Measurements from ENCODE around the gene IMPA2.

The IMPA2 gene

GRCh38 chr18:12017081-12017480, 35.8 kb downstream of the IMPA2 start:
- Histone ChIP-seq H3F3A (ENCODE audit: low read depth) (no peaks in the 10 kb centered on the region), H3K9me3 (ENCODE audit: insufficient read depth, low read depth, low read length) (no peaks in the 10 kb centered on the region), H3K9ac (ENCODE audit: low read depth, low read length, poor library complexity, severe bottlenecking) (no peak overlapping the region), H3K9me2 (replicated peaks; ENCODE audit: low read depth, low read length) (no peaks in the 10 kb centered on the region), H3K4me2 (ENCODE audit: low read depth, low read length, poor library complexity, severe bottlenecking) (no peak overlapping the region), H2AFZ (ENCODE audit: low read length) (no peak overlapping the region), H4K20me1 (ENCODE audit: insufficient read depth, low read length, poor library complexity, severe bottlenecking) (no peaks in the 10 kb centered on the region), H3K79me2 (ENCODE audit: insufficient read depth, low read length) (no peaks in the 10 kb centered on the region), H3K36me3 (ENCODE audit: insufficient read depth, low read length) (no peaks in the 10 kb centered on the region), H3K4me1 (ENCODE audit: insufficient read depth, low read length, poor library complexity, severe bottlenecking) (peaks cover 3% of the 10 kb centered on the region), H3K27me3 (ENCODE audit: insufficient read depth, low read length, poor library complexity, severe bottlenecking) (no peaks in the 10 kb centered on the region), H3K4me3 (ENCODE audit: low read length, poor library complexity, severe bottlenecking) (no peak overlapping the region)
- TF ChIP-seq EZH2phosphoT487 (IDR thresholded peaks at IDR 0.05; ENCODE audit: borderline replicate concordance): no peak
- TF ChIP-seq CTCF (conservative IDR thresholded peaks at IDR 0.05; ENCODE audit: low read length): no peak

- Histone ChIP-seq H3K4me2 (ENCODE audit: low read depth, low read length, poor library complexity, severe bottlenecking) (no peak overlapping the region), H3K4me3 (ENCODE audit: low read length, poor library complexity, severe bottlenecking) (no peak overlapping the region), H4K20me1 (ENCODE audit: insufficient read depth, low read length, poor library complexity, severe bottlenecking) (no peaks in the 10 kb centered on the region), H3K9me3 (ENCODE audit: insufficient read depth, low read depth, low read length) (no peaks in the 10 kb centered on the region), H3K4me1 (ENCODE audit: insufficient read depth, low read length, poor library complexity, severe bottlenecking) (peaks cover 3% of the 10 kb centered on the region), H3F3A (ENCODE audit: low read depth) (no peaks in the 10 kb centered on the region), H3K36me3 (ENCODE audit: insufficient read depth, low read length) (no peaks in the 10 kb centered on the region), H3K9me2 (replicated peaks; ENCODE audit: low read depth, low read length) (no peaks in the 10 kb centered on the region), H3K9ac (ENCODE audit: low read depth, low read length, poor library complexity, severe bottlenecking) (no peak overlapping the region), H3K79me2 (ENCODE audit: insufficient read depth, low read length) (no peaks in the 10 kb centered on the region), H3K27me3 (ENCODE audit: insufficient read depth, low read length, poor library complexity, severe bottlenecking) (no peaks in the 10 kb centered on the region), H2AFZ (ENCODE audit: low read length) (no peak overlapping the region)
- TF ChIP-seq CTCF (conservative IDR thresholded peaks at IDR 0.05; ENCODE audit: low read length): no peak
- TF ChIP-seq EZH2phosphoT487 (IDR thresholded peaks at IDR 0.05; ENCODE audit: borderline replicate concordance): no peak
Measured at GRCh38 chr18:12018861-12019260, 37.6 kb downstream of the IMPA2 start.

- Histone ChIP-seq H3K79me2 (ENCODE audit: insufficient read depth, low read length) (no peaks in the 10 kb centered on the region), H2AFZ (ENCODE audit: low read length) (no peak overlapping the region), H3K4me2 (ENCODE audit: low read depth, low read length, poor library complexity, severe bottlenecking) (no peak overlapping the region), H3K9ac (ENCODE audit: low read depth, low read length, poor library complexity, severe bottlenecking) (no peak overlapping the region), H4K20me1 (ENCODE audit: insufficient read depth, low read length, poor library complexity, severe bottlenecking) (no peaks in the 10 kb centered on the region), H3K27me3 (ENCODE audit: insufficient read depth, low read length, poor library complexity, severe bottlenecking) (no peaks in the 10 kb centered on the region), H3K36me3 (ENCODE audit: insufficient read depth, low read length) (no peaks in the 10 kb centered on the region), H3F3A (ENCODE audit: low read depth) (no peaks in the 10 kb centered on the region), H3K9me2 (replicated peaks; ENCODE audit: low read depth, low read length) (no peaks in the 10 kb centered on the region), H3K4me1 (ENCODE audit: insufficient read depth, low read length, poor library complexity, severe bottlenecking) (peaks cover 3% of the 10 kb centered on the region), H3K9me3 (ENCODE audit: insufficient read depth, low read depth, low read length) (no peaks in the 10 kb centered on the region), H3K4me3 (ENCODE audit: low read length, poor library complexity, severe bottlenecking) (no peak overlapping the region)
- TF ChIP-seq CTCF (conservative IDR thresholded peaks at IDR 0.05; ENCODE audit: low read length) (no peak), EZH2phosphoT487 (IDR thresholded peaks at IDR 0.05; ENCODE audit: borderline replicate concordance) (no peak)
Measured at GRCh38 chr18:12021077-12021476, 39.8 kb downstream of the IMPA2 start.
